NCI-H2196 (cell line): ENCODE data around the gene IPMK.
"Not testable (repeated sequence)": the region's sequence is repeated elsewhere in the genome, so short reads cannot be mapped to it uniquely, and the experiment has no call there.

Experiments used
- DNase-seq: peaks from one replicate; lab custom pipeline; 2025; ENCODE audit not compliant: unreplicated experiment; lab: John Stamatoyannopoulos, UW

The IPMK gene

DNA sequence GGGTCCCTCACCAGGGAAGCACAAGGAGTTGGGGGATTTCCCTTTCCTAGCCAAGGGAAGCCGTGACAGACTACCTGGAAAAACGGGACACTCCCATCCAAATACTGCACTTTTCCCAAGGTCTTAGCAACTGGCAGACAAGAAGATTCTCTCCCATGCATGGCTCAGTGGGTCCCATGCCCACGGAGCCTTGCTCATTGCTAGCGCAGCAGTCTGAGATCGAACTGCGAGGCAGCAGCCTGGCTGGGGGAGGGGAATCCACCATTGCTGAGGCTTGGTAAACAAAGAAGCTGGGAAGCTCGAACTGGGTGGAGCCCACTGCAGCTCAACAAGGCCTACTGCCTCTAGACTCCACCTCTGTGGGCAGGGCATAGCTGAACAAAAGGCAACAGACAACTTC, 37.8 kb downstream of the IPMK start:
- DNase-seq, result not testable (repeated sequence)

DNA sequence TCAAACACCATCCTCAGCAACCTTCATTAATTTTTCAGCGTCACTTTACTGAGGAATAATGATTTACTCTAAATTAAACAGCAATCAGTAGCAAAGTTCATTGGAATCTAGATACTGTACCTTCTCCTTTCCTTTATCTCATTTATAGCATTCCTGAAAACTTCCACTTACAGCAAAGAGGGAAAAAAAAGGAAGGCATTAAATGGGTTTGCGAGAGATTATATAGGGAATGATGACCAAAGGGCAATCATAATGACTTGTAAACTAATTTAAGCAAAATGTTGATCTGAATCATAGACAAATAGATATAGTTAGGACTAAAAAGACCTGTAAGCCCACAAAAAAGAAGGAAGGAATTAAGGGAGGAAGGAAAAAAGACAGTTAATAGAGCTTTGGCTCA, 42.0 kb downstream of the IPMK start:
- DNase-seq, result no peak

DNA sequence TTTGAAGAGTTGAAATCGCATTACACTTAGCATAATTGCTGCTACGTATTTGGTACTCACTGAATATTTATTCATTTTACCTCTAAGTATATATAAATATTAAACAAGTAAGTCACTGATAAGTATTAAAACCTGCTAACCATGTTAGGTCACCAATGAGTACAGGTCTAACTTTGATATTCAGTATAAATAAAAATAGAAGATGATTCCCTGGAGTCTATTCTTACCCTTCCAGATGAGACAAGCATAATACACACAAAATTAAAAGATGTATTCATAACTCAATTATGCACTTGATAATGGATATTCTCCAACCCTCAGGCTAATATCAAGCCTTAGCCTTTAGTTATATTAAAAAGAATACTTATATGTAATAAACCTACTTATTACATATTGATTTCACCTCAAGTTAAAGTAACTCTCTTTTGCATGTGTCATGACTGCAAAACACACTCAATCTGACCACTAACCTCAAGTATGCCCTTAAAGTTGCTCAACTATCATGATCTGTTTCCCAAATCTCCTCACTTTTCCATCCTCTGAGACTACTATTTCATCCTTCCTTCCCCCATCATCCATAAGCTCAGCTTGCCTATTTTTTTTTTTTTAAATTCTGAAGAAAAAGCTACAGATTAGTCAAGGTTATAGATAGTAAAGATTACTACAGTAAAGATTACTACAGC, 46.8 kb downstream of the IPMK start:
- no peak for DNase-seq

DNA sequence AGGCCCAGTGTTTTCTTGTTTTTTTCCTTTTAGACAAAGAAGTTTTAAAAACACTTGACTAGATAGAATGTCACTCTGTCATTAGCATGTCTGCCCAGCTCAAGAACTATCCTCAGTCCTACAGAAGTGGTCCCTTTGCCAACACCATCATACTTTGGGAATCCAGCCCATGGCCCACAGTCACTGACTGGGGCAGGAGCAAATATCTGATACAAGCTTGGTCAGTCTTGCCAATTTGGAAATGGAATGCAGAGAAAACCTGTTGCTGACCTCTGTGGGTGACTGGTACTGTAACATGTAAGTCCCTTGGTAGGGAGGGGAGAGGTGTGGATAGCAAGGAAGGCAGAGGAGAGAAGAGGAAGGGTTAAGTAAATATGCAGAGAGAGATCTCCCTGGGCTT, 47.8 kb downstream of the IPMK start:
- DNase-seq, result no peak

DNA sequence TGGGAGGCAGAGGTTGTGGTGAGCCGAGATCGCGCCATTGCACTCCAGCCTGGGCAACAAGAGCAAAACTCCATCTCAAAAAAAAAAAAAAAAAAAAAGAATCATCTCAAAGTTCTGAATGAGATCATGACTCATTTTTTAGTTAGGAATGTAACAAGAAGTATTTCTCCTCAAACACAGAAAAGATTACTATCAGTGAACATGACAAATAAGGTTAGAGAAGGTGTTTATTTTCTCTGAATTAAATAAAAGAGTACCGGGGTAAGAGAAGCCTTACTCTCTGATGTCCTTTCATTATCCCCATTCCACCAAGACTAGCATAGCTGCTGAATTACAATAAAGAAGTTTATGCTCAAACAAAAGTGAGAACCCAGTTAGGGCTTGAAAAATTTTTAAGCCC, 50.1 kb downstream of the IPMK start:
- DNase-seq, result no peak

DNA sequence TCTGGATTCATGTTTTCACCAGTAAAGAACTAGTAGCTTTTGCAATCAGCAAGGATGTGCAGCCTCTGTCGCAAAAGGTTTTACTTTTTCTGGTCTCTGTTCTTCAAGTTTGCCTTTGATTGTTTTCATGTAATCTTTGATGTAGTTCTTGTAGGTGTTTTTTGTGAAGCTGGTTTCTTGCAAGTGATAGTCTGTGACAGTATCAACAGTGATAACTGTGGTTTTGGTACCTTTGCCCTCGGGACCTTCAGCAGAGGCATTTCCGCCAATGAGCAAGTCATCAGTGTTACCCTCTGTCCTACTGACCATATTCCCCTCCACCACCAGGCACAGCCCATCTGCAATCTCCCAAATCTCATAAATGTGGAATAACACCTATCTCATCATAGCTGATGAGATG, 55.1 kb downstream of the IPMK start:
- no peak for DNase-seq

DNA sequence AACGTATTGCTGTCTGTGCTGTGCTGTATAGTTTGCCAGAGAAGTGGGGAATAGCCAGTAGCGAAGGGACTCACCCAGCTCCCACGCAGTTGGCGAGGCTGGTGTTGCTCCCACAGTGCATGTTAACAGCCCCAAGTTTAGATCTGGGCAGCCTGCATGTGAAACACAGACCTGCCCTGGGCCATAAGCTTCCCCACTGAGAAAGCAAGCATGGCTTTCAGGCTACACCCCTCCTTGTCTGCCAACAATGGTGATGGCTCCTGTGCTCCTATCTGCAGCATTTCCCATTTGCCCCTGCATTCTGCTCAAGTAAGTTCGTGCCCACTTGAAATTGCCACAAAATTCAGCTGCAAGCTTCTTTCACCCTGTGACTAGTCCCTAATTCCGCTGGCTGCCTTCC, 57.5 kb downstream of the IPMK start:
- DNase-seq, result no peak

DNA sequence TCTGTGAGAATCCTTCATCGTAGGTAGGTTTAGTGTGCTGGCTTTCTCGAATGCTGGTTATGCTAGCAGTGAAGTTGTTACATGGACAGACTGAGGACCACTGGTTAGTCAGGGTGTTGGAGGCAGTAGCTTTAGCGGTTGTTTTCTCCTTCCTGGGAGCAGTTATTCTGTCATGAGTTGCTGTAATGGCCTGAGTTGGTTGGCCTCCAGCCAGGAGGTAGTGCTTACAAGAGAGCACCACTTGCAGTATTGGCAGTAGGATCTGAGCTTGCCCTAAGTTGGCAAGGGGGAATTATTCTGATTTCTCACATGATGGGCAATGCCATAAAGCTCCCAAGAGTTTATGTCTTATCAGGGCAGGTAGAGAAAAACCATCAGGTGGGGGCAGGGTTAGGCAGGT, 58.0 kb downstream of the IPMK start:
- no peak for DNase-seq

DNA sequence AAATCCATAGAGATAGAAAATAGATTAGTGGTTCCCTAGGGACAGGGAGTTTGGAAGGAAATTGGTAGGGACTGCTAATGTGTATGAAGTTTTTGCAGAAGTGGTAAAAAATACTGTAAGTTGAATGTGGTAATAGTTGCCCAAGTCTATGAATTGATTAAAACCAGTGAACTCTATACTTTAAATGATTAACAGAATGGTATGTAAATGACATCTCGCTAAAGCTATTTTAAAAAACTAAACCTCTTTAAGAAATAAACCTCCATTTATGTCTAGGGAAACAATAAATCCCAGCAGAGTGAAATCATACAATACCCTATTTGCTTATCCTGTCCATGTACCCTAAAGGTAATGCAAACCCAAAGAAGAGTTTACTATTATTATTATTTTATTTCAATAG, 61.4 kb downstream of the IPMK start:
- DNase-seq, result no peak

DNA sequence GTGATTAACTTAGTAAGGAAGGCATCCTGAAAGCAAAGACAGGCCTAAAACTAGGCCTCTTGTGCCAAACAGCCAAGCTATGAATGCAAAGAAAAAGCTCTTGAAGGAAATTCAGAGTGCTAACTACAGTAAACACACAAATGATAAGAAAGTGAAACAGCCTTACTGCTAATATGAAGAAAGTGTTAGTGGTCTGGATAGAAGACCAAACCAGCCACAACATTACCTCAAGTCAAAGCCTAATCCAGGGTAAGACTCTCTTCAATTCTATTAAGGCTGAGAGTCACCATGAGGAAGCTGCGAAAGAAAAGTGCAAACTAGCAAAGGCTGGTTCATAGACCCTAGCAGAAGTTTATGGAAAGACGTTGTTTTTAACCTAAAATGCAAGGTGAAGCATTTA, 66.0 kb downstream of the IPMK start:
- DNase-seq, result no peak

DNA sequence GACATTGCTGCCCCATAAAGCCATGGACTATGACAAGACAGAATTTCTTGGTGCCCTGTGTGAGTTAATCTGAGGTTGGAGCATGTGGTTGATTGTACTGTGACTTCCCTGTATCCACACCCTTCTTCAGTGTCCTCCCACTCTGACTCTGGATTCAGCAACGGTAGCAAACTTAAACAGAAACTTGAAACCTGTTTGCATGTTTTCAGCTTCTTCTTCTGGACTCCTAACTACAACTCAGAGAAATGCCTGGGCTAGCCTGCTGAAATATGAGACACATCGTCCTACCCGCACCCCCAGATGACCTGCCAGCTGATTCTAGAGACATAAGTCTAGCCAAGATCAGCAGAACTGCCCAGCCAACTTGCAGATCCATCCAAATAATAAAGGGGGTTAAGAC, 78.4 kb downstream of the IPMK start:
- DNase-seq, result no peak

DNA sequence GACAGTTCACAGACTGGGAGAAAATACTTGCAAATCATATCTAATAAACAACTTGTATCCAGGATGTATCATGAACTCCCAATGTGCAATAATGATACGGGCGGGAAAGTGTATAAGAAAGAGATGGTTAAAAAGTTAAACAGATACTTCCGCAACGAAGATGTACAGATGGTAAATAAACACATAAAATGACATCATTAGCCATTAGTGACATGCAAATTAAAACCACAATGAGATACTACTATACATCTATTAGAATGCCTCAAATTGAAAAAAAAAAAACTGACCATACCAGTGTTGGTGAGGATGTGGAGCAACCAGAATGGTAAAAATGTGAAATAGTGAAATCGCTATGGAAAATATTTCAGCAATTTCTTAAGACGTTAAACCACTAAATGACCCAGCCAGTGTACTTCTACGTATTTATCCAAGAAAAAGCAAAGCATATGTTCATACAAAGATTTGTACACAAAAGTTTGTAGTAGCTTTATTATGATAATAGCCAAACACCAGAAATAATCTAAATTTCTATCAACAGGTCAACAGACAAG, 83.5 kb downstream of the IPMK start:
- no peak for DNase-seq

DNA sequence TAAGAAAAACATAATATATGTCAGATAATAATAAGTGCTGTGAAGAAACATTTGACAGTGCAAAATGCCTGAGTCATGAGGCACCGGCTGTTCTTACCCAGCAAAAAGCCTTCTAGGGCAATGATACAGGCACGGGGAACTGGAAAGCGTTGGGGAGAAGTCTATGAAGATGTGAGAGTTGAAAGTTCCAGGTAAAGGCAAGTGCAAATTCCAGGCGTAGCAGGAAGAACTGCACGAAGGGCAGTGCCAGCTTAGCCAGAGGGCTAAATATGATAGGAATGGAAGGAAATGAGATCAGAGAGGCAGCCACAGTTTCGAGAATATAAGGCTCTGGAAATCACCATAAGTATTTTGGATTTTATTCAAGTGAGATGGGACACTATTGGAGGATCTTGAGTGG, 87.0 kb downstream of the IPMK start:
- no peak for DNase-seq

DNA sequence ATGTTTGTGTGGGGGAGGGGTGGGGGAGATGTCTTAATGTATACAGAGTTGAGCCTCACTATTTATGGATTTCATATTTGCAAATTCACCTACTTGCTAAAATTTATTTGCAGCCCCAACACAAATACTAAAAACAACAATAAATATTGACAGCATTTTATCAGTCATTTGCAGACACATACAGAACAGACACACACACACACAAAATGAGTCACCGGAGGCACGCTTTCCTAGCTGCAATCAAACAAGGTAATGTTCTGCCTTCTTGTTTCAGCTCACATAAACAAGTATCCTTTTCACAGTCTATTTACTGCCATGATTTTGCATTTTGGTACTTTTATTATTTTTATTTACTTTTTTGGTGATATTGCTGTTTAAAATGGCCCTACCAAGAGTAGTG, 88.5 kb downstream of the IPMK start:
- no peak for DNase-seq

DNA sequence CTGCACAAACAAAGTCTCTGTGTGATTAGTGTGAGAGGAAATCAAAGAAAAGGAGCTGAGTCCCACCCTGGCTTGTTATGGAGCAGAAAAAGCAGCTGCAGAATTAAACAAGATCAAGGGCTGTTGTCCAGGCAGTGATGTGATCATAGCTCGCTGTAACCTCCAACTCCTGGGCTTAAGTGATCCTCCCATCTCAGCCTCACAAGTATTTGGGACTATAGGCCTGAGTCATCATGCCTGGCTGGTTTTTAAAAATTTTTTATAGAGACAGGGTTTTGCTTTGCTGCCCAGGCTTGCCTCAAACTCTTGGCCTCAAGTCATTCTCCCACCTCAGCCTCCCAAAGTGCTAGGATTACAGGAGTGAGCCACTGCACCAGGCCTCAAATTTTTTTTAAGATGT, 88.9 kb downstream of the IPMK start:
- DNase-seq, result no peak

DNA sequence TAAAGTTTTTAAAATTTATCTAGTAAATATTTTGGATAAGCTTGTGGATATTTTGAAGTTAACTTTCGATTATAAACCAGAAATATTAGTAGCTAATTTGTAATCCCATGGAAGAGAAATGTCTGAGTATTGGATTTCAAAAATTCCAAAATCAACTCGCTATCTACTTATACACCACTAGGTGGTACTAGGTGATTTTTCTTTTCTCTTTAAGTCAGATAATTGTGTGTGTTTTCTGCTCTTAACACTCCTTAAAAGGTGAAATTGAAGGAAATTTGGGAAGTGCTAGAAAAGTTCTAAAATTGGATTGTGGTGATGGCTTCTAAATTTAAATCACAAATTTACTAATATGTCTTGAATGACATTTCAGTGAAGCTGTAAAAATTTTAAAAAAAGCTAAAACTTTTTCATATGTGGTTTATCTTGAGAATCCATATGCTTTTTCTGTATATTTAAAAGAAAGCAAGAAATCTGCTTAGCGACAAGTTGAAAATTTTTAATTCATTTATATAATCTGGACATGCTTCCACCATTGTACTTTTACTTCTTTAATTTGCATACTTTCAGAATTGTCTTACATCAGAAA, 90.2 kb downstream of the IPMK start:
- peak; percentile 3 for DNase-seq

DNA sequence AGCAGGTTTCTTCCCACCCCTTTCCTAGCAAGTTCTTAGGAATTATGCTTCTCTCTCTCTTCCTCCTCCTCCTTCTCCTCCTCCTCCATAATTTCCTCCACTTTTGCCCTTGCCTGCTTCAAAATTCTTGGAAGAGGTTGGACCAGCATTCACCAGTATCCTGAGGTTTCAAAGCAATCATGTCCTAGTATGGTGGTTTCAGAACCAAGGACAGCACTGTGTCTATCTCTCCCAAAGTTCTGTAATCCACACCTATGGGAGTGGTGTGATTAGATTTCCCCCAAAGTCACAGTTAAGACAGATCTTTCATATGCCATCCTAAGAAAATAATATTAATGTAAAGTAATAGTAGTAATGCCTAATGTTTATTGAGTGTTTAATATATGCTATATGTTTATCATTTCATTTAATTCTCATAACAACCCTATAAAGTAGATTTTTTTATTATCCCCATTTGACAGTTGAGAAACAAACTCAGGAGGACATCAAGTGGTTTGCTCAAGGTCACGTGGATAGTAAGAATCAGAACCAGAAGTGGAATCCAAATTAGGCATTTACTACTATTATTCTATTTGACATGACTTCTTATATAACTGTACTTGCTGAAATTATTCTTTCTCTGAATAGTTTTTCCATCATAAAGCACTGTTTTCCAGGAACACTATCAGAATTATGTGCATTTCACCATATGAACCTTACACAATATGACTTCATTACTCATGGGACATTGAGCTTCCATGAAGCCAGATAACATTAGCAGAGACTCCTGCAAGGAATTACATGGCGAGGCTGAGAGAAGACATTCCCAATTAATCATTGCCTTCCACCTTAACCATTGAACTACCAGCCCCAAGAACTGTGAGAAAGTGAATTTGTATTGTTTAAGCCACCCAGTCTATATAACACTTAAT, 91.4 kb downstream of the IPMK start:
- DNase-seq, result no peak

DNA sequence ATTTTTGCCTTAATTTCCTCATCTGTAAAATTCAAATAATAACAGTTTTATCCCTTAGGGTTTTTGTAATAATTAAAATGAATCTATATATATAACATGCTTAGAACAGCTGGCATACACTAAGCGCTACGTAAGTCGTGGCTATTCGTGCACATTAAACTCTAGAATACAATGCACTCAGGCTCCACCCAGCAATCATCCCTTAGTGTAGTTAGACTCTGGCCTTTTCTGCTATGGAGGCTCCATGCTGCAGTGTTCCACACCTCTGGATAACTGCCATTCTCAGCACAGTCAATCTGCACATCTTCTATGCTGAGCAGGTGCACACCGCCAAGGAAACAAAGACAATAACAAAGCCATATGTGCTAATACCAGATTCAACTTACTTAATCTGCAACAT, 92.9 kb downstream of the IPMK start:
- no peak for DNase-seq

DNA sequence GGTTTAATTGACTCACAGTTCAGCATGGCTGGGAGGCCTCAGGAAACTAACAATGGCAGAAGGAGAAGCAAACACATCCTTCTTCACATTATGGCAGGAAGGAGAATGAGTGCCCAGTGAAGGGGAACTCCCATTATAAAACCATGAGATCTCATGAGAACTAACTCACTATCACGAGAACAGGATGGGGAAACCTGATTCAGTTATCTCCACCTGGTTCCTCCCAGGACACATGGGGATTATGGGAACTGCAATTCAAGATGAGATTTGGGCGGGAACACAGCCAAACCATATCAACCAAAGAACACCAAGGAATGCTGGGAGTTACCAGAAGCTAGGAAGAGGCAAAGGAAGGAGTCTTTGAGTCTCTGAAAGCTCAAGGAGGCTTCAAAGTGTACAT, 94.3 kb downstream of the IPMK start:
- no peak for DNase-seq

DNA sequence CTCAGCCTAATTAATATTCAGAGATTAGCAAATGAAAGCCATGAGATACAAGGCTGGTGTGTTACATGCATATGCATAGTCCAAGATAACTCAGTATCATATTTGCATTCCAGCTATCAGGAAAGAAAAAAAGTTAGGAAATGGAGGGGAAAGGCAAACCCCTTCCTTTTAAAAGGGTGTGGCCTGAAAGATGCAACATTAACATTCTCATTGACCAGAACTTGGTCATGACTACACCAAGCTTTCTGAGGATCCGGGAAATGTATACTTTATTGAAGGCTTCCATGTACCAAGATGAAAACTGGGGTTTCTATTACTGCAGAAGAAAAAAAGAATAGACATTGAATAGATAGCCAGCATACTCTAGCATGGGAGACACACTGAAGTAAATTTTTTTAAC, 96.5 kb downstream of the IPMK start:
- DNase-seq, result no peak

DNA sequence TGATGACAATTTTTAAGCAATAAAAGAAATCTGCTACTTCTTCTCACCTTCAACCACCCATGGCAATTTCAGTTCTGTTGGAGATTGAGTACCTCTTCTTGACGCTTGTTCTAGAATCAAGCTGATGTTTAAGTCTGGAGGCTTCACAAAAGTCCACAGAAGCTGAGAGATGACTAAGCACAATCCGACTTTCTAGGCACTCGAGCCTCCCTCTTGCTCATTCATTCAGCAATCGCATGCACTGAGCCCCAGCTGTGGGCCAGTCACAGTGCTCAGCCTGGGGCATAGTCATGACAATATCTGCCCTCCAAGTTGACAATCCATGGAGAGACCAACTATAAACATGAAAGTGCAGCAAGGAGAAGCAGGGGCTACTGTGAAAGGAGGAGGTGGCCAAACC, 103.2 kb downstream of the IPMK start:
- DNase-seq, result no peak

DNA sequence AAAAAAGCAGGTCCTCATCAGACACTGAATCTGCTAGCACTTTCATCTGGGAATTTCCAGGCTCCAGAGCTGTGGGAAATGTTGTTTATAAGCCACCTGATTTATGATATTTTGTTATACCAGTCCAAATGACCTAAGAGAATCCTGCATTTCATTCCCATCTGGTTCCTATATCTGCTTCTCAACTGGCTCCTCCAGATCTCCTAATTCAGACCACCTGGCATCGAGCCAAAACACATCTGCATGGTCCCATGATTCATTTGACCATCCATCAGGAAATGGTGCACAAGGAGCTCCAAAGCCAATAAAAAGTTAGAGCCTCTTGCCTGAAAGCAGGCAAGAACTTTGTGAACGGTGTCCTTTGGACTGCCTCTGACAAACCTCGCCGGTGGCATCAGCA, 108.9 kb downstream of the IPMK start:
- DNase-seq, result no peak
